Naive thymus-derived CD4-positive, alpha-beta T cell (primary cell): ENCODE measurements around the gene RPL35A. TPM values are rescaled to one million over a fixed set of nuclear protein-coding genes. Genes with fewer than 3 reads are reported as not detected.
"Not testable (repeated sequence)": the region's sequence is repeated elsewhere in the genome, so short reads cannot be mapped to it uniquely, and the experiment has no call there.

ENCODE experiments used
- ATAC-seq: fragments of 150-1000 bp; cut with Tn5 transposase; 2 replicates; pipeline ENCODE4 v1.10.0; 2021; ENCODE audit warnings: mild to moderate bottlenecking, moderate library complexity
- CTCF ChIA-PET: fragments of 350-600 bp; sonication (Branson Sonifier 250); formaldehyde crosslinking; loops from one replicate; lab custom pipeline; 2021; ENCODE audit warnings: antibody characterized with exemption; lab: Charles Lee
- POLR2A ChIA-PET: fragments of 350-600 bp; sonication (Branson Sonifier 250); formaldehyde crosslinking; loops from one replicate; lab custom pipeline; 2021; ENCODE audit warnings: antibody characterized with exemption, inconsistent platforms; lab: Charles Lee
- DNase-seq, 9 donors: peaks; one replicate each; pipeline versions ENCODE4 v3.0.0 to v3.0.0-alpha.2; 2020 to 2022; ENCODE audit warnings: mixed read lengths in 1 of 9
- H3K27ac ChIP-seq: one replicate; pipeline ENCODE4 v1.7.0; 2013; ENCODE audit warnings: mild to moderate bottlenecking, low read depth, low read length, moderate library complexity
- H3K27me3 ChIP-seq, 2 donors: one replicate each; pipeline ENCODE4 v1.7.0; 2013; ENCODE audit warnings: low read length in 2 of 2, mild to moderate bottlenecking in 2 of 2, moderate library complexity in 2 of 2; ENCODE audit not compliant: control insufficient read depth in 2 of 2, insufficient read depth in 2 of 2
- H3K36me3 ChIP-seq, 3 experiments: 1 replicate in 2 of 3; 2 replicates in 1 of 3; pipeline ENCODE4 v1.7.0; 2013; ENCODE audit warnings: low read length in 3 of 3, mild to moderate bottlenecking in 3 of 3, moderate library complexity in 1 of 3; ENCODE audit not compliant: insufficient read depth in 3 of 3, control insufficient read depth in 2 of 3
- H3K4me1 ChIP-seq, 2 donors: one replicate each; pipeline ENCODE4 v1.7.0; 2013; ENCODE audit warnings: low read length in 2 of 2, mild to moderate bottlenecking in 2 of 2, moderate library complexity in 1 of 2; ENCODE audit not compliant: control insufficient read depth in 2 of 2, insufficient read depth in 2 of 2
- H3K4me3 ChIP-seq: 2 replicates; pipeline ENCODE4 v1.7.0; 2013; ENCODE audit warnings: mild to moderate bottlenecking, low read length
- H3K9me3 ChIP-seq, 3 experiments: 1 replicate in 2 of 3; 2 replicates in 1 of 3; pipeline ENCODE4 v1.7.0; 2013; ENCODE audit warnings: low read length in 3 of 3; ENCODE audit not compliant: control insufficient read depth in 2 of 3
- H3K27ac Mint-ChIP-seq, 9 donors: one replicate each; pipeline ENCODE4 v1.8.0; 2020 to 2022; ENCODE audit warnings: mixed read lengths in 9 of 9, mild to moderate bottlenecking in 8 of 9, moderate library complexity in 5 of 9, inconsistent platforms in 2 of 9
- H3K27me3 Mint-ChIP-seq, 5 donors: one replicate each; pipeline ENCODE4 v1.8.0; 2021 to 2022; ENCODE audit warnings: mixed read lengths in 5 of 5, mild to moderate bottlenecking in 1 of 5
- H3K36me3 Mint-ChIP-seq, 5 donors: one replicate each; pipeline ENCODE4 v1.8.0; 2020 to 2022; ENCODE audit warnings: mixed read lengths in 5 of 5, mild to moderate bottlenecking in 3 of 5, inconsistent platforms in 1 of 5
- H3K4me1 Mint-ChIP-seq, 7 donors: one replicate each; pipeline ENCODE4 v1.8.0; 2020 to 2022; ENCODE audit warnings: mixed read lengths in 7 of 7, mild to moderate bottlenecking in 3 of 7, inconsistent platforms in 1 of 7
- H3K4me3 Mint-ChIP-seq, 10 donors: one replicate each; pipeline ENCODE4 v1.8.0; 2020 to 2022; ENCODE audit warnings: mild to moderate bottlenecking in 10 of 10, mixed read lengths in 10 of 10, moderate library complexity in 6 of 10, inconsistent platforms in 2 of 10
- H3K9me3 Mint-ChIP-seq, 11 donors: one replicate each; pipeline ENCODE4 v1.8.0; 2020 to 2022; ENCODE audit warnings: mixed read lengths in 11 of 11, mild to moderate bottlenecking in 4 of 11, inconsistent platforms in 1 of 11, moderate library complexity in 1 of 11
- intact Hi-C, 2 donors: fragments of 100-400 bp; cut with micrococcal nuclease; formaldehyde crosslinking; loops; one replicate each; pipeline ENCODE4 v1.15.1; 2023
- polyA plus RNA-seq, 2 donors: library from polyadenylated mRNA; unstranded; fragments of 300-500 nt; fragmentation: Illumina TruSeq; gene quantifications; one replicate each; pipeline ENCODE4 v1.2.3, GENCODE V29; 2021
- total RNA-seq, 6 experiments: library from RNA in 5 of 6; stranded (reverse) in 5 of 6; gene quantifications; 1 replicate in 5 of 6; 2 replicates in 1 of 6; pipeline ENCODE4 v1.2.3 and lab custom pipeline; 2021 to 2026

Gene RPL35A
- total and polyA plus RNA-seq, 7 experiments from 2014 or later: 1,070 to 2,760 (median 1,979) TPM

- H3K4me3 Mint-ChIP-seq, POLR2A ChIA-PET, CTCF ChIA-PET, H3K9me3 Mint-ChIP-seq, H3K4me1 ChIP-seq, H3K27me3 Mint-ChIP-seq, H3K27me3 ChIP-seq, H3K4me3 ChIP-seq, DNase-seq, H3K9me3 ChIP-seq, H3K27ac Mint-ChIP-seq, H3K4me1 Mint-ChIP-seq, H3K36me3 ChIP-seq, H3K27ac ChIP-seq, ATAC-seq: not testable (repeated sequence)
- intact Hi-C loops: loop anchor here in 1 of 2 donors (5.0 kb wide), 1 partner anchor 174 kb away; no protein-coding TSS in a partner anchor
- H3K36me3 Mint-ChIP-seq: peaks cover 0 to 10% (median 4%) of the 10 kb centered on the region in 5 donors
These were observed 41.4 kb upstream of the RPL35A start for GRCh38 chr3:197908550-197908949.

- POLR2A ChIA-PET: no interaction called here
- intact Hi-C loops: loop anchor here in 1 of 2 donors (5.0 kb wide), 1 partner anchor 173 kb away; no protein-coding TSS in a partner anchor
- no peak overlapping the region for H3K27ac Mint-ChIP-seq
These were observed 40.9 kb upstream of the RPL35A start for GRCh38 chr3:197908957-197909701.

GRCh38 chr3:197912741-197913476, 37.1 kb upstream of the RPL35A start:
- CTCF ChIA-PET: interaction anchor here (0.7 kb wide), 1 partner anchor 94 kb away, joined by 3 read pairs; no protein-coding TSS in a partner anchor
- intact Hi-C loops: no loop called here
- H3K27ac ChIP-seq: no peak overlapping the region
- Mint-ChIP-seq H3K27me3 (no peaks in the 10 kb centered on the region), H3K4me3 (no peak overlapping the region), H3K4me1 (no peaks in the 10 kb centered on the region), H3K9me3 (peaks cover 0 to 2% (median 0%) of the 10 kb centered on the region in 11 donors), H3K36me3 (peaks cover 0 to 21% (median 5%) of the 10 kb centered on the region in 5 donors), H3K27ac (no peak overlapping the region)
- peaks cover 0 to 6% (median 0%) of the 10 kb centered on the region in 3 experiments for H3K36me3 ChIP-seq
- no peak overlapping the region for H3K4me3 ChIP-seq
- no peak for DNase-seq
- peak; percentile 18 for ATAC-seq
- POLR2A ChIA-PET: no interaction called here
- H3K9me3 ChIP-seq: no peaks in the 10 kb centered on the region
- no peaks in the 10 kb centered on the region for H3K4me1 ChIP-seq
- no peaks in the 10 kb centered on the region for H3K27me3 ChIP-seq

More at GRCh38 chr3:197908957-197909701, 40.9 kb upstream of the RPL35A start:
- H3K4me1 ChIP-seq: peaks cover 0 to 6% of the 10 kb centered on the region in 2 donors
- CTCF ChIA-PET: no interaction called here
- H3K4me3 ChIP-seq: no peak overlapping the region
- H3K9me3 ChIP-seq: no peaks in the 10 kb centered on the region
- H3K4me3 Mint-ChIP-seq: no peak overlapping the region
- no peaks in the 10 kb centered on the region for H3K27me3 Mint-ChIP-seq
- peaks cover 0 to 2% (median 0%) of the 10 kb centered on the region in 11 donors for H3K9me3 Mint-ChIP-seq
- peaks cover 0 to 6% (median 0%) of the 10 kb centered on the region in 3 experiments for H3K36me3 ChIP-seq
- H3K4me1 Mint-ChIP-seq: peaks cover 0 to 10% (median 3%) of the 10 kb centered on the region in 7 donors
- no peak for ATAC-seq
- DNase-seq: no peak
- H3K36me3 Mint-ChIP-seq: peaks cover 0 to 16% (median 5%) of the 10 kb centered on the region in 5 donors
- no peak overlapping the region for H3K27ac ChIP-seq
- no peaks in the 10 kb centered on the region for H3K27me3 ChIP-seq

GRCh38 chr3:197913641-197914380, 36.2 kb upstream of the RPL35A start:
- Mint-ChIP-seq H3K4me1 (no peaks in the 10 kb centered on the region), H3K9me3 (peaks cover 0 to 2% (median 0%) of the 10 kb centered on the region in 11 donors), H3K4me3 (no peak overlapping the region), H3K27me3 (no peaks in the 10 kb centered on the region), H3K27ac (peak overlapping the region in 1 of 9 donors; percentile 16), H3K36me3 (peaks cover 0 to 16% (median 5%) of the 10 kb centered on the region in 5 donors)
- POLR2A ChIA-PET: no interaction called here
- no peak for DNase-seq
- no peaks in the 10 kb centered on the region for H3K9me3 ChIP-seq
- no peak for ATAC-seq
- peaks cover 0 to 6% (median 0%) of the 10 kb centered on the region in 3 experiments for H3K36me3 ChIP-seq
- H3K4me1 ChIP-seq: no peaks in the 10 kb centered on the region
- no peaks in the 10 kb centered on the region for H3K27me3 ChIP-seq
- CTCF ChIA-PET: no interaction called here
- no peak overlapping the region for H3K27ac ChIP-seq
- intact Hi-C loops: no loop called here
- H3K4me3 ChIP-seq: no peak overlapping the region

- DNase-seq, ATAC-seq, H3K9me3 ChIP-seq, H3K4me3 Mint-ChIP-seq, H3K36me3 ChIP-seq, H3K4me1 Mint-ChIP-seq, intact Hi-C loops, CTCF ChIA-PET, H3K4me1 ChIP-seq, H3K4me3 ChIP-seq, H3K27ac Mint-ChIP-seq, H3K9me3 Mint-ChIP-seq, POLR2A ChIA-PET, H3K27me3 ChIP-seq, H3K27ac ChIP-seq, H3K27me3 Mint-ChIP-seq: not testable (repeated sequence)
- H3K36me3 Mint-ChIP-seq: peaks cover 2 to 34% (median 17%) of the 10 kb centered on the region in 5 donors
These were observed 28.3 kb upstream of the RPL35A start for GRCh38 chr3:197921429-197922275.

GRCh38 chr3:197926418-197926817, 23.6 kb upstream of the RPL35A start:
- intact Hi-C loops: no loop called here
- no peak overlapping the region for H3K27ac Mint-ChIP-seq
- H3K9me3 Mint-ChIP-seq: peaks cover 0 to 2% (median 0%) of the 10 kb centered on the region in 11 donors
- DNase-seq: no peak
- ChIA-PET CTCF (no interaction called here), POLR2A (interaction anchor here (0.6 kb wide), 1 partner anchor 186 kb away, joined by 4 read pairs; no protein-coding TSS in a partner anchor)
- no peak for ATAC-seq
- Histone ChIP-seq H3K4me1 (no peaks in the 10 kb centered on the region), H3K27me3 (no peaks in the 10 kb centered on the region), H3K36me3 (no peaks in the 10 kb centered on the region), H3K9me3 (no peaks in the 10 kb centered on the region), H3K27ac (no peak overlapping the region), H3K4me3 (no peak overlapping the region)
- H3K4me1 Mint-ChIP-seq: peaks cover 0 to 8% (median 0%) of the 10 kb centered on the region in 7 donors
- H3K4me3 Mint-ChIP-seq: no peak overlapping the region
- H3K36me3 Mint-ChIP-seq: peaks cover 14 to 55% (median 35%) of the 10 kb centered on the region in 5 donors
- no peaks in the 10 kb centered on the region for H3K27me3 Mint-ChIP-seq
